HepG2 (cell line): Measurements from ENCODE around the gene PDLIM7. TPM values are rescaled to one million over a fixed set of nuclear protein-coding genes. Genes with fewer than 3 reads are reported as not detected.

Source experiments
- AHDC1 ChIP-seq: sonication (generic); formaldehyde crosslinking; IDR thresholded peaks from 2 replicates; pipeline ENCODE4 v1.5.1; 2020; ENCODE audit warnings: mild to moderate bottlenecking, missing genetic modification reagents, borderline replicate concordance
- HCFC1 ChIP-seq: fragments of 150-350 bp; IDR thresholded peaks from 2 replicates; pipeline ENCODE4 v1.6.1; 2014; ENCODE audit warnings: low read depth, low read length
- HDAC1 ChIP-seq: sonication (generic); formaldehyde crosslinking; IDR thresholded peaks from 2 replicates; pipeline ENCODE4 v1.5.1; 2020; ENCODE audit warnings: mild to moderate bottlenecking, missing genetic modification reagents
- KLF9 ChIP-seq: IDR thresholded peaks from 2 replicates; pipeline ENCODE4 v1.6.1; 2016; ENCODE audit warnings: low read depth
- LCORL ChIP-seq, 2 experiments: fragments of 450-650 bp in 1 of 2; sonication (generic) in 1 of 2; formaldehyde crosslinking in 1 of 2; IDR thresholded peaks; 2 replicates each; pipeline versions ENCODE4 v1.5.0 to v1.6.1; 2017 to 2020; ENCODE audit warnings: antibody characterized with exemption in 1 of 2, missing genetic modification reagents in 1 of 2
- NAIF1 ChIP-seq: sonication (generic); formaldehyde crosslinking; IDR thresholded peaks from 2 replicates; pipeline ENCODE4 v1.5.0; 2020; ENCODE audit warnings: mild to moderate bottlenecking, missing genetic modification reagents, borderline replicate concordance
- PLSCR1 ChIP-seq: sonication (generic); formaldehyde crosslinking; IDR thresholded peaks from 2 replicates; pipeline ENCODE4 v1.5.0; 2020; ENCODE audit warnings: missing genetic modification reagents, mild to moderate bottlenecking, borderline replicate concordance
- RELA ChIP-seq: sonication (generic); formaldehyde crosslinking; IDR thresholded peaks from 2 replicates; pipeline ENCODE4 v1.4.0; 2020; ENCODE audit warnings: missing genetic modification reagents
- RNF2 ChIP-seq: fragments of 450-650 bp; conservative IDR thresholded peaks from 2 replicates; pipeline ENCODE4 v1.6.1; 2016; ENCODE audit warnings: low read depth
- SAFB2 ChIP-seq: sonication (generic); formaldehyde crosslinking; IDR thresholded peaks from 2 replicates; pipeline ENCODE4 v1.5.1; 2020; ENCODE audit warnings: missing genetic modification reagents, low read depth, mild to moderate bottlenecking, borderline replicate concordance
- THRA ChIP-seq: sonication (generic); formaldehyde crosslinking; IDR thresholded peaks from 2 replicates; pipeline ENCODE4 v1.4.0; 2020; ENCODE audit warnings: missing genetic modification reagents, borderline replicate concordance
- ZBTB39 ChIP-seq: sonication (generic); formaldehyde crosslinking; IDR thresholded peaks from 2 replicates; pipeline ENCODE4 v1.5.0; 2020; ENCODE audit warnings: missing genetic modification reagents
- ZFP90 ChIP-seq: sonication (generic); formaldehyde crosslinking; IDR thresholded peaks from 2 replicates; pipeline ENCODE4 v1.8.0; 2022; ENCODE audit warnings: missing genetic modification reagents, mild to moderate bottlenecking, inconsistent platforms, borderline replicate concordance
- ZNF20 ChIP-seq: sonication (generic); formaldehyde crosslinking; IDR thresholded peaks from 2 replicates; pipeline ENCODE4 v1.4.0; 2020; ENCODE audit warnings: mild to moderate bottlenecking, moderate library complexity, missing genetic modification reagents
- ZNF550 ChIP-seq: sonication (generic); formaldehyde crosslinking; IDR thresholded peaks from 2 replicates; pipeline ENCODE4 v1.4.0; 2020; ENCODE audit warnings: mild to moderate bottlenecking, missing genetic modification reagents, borderline replicate concordance
- ZNF557 ChIP-seq: sonication (generic); formaldehyde crosslinking; IDR thresholded peaks from 2 replicates; pipeline ENCODE4 v1.4.0; 2020; ENCODE audit warnings: missing genetic modification reagents
- ZNF576 ChIP-seq: sonication (generic); formaldehyde crosslinking; IDR thresholded peaks from 2 replicates; pipeline ENCODE4 v1.4.0; 2020; ENCODE audit warnings: mild to moderate bottlenecking, missing genetic modification reagents
- ZNF746 ChIP-seq: sonication (generic); formaldehyde crosslinking; IDR thresholded peaks from 2 replicates; pipeline ENCODE4 v1.8.0; 2022; ENCODE audit warnings: mild to moderate bottlenecking, missing genetic modification reagents
- ZSCAN29 ChIP-seq: sonication (generic); formaldehyde crosslinking; conservative IDR thresholded peaks from 2 replicates; pipeline ENCODE4 v1.4.0; 2020; ENCODE audit warnings: mild to moderate bottlenecking, missing genetic modification reagents
- polyA plus RNA-seq, 8 experiments: library from polyadenylated mRNA; depleted of rRNA in 3 of 8; stranded (reverse) in 7 of 8; unstranded in 1 of 8; fragments of >200 nt; fragmentation: Illumina TruSeq in 4 of 8; extraction: Trizol in 4 of 8; gene quantifications; 2 replicates each; pipeline versions ENCODE4 v1.2.1 to v1.2.3, GENCODE V29; 2011 to 2016; ENCODE audit warnings: low read depth in 4 of 8, missing spikeins in 1 of 8, mixed read lengths in 1 of 8; ENCODE audit not compliant: insufficient read depth in 1 of 8
- total RNA-seq, 5 experiments: library from RNA; depleted of rRNA; stranded (reverse); fragments of >200 nt; fragmentation: Illumina TruSeq; extraction: Trizol; gene quantifications; 2 replicates each; pipeline ENCODE4 v1.2.3, GENCODE V29; 2016; ENCODE audit warnings: low read depth in 1 of 5

Gene PDLIM7
- total and polyA plus RNA-seq, 2 of the 13 experiments (the other 11 are each of a cell fraction or from before 2014, with no cell fraction given) = 21.1 to 31.3 TPM

GRCh38 chr5:177497292-177498012, at the start of gene PDLIM7 (continued):
- TF ChIP-seq AHDC1 (CRISPR knock-in tag) (no peak), PLSCR1 (no peak), NAIF1 (CRISPR knock-in tag) (no peak), KLF9 (CRISPR knock-in tag) (peak; percentile 86; the same call in 1 of the 2 replicates), ZSCAN29 (no peak), HCFC1 (no peak), ZNF576 (no peak), ZBTB39 (CRISPR knock-in tag) (no peak), SAFB2 (no peak; the same call in 1 of the 2 replicates), RNF2 (no peak), ZNF746 (no peak), ZNF557 (CRISPR knock-in tag) (no peak), ZNF20 (CRISPR knock-in tag) (no peak), RELA (CRISPR knock-in tag) (no peak; the same call in 1 of the 2 replicates), ZNF550 (CRISPR knock-in tag) (no peak), HDAC1 (CRISPR knock-in tag) (peak; percentile 80), LCORL (IDR thresholded peaks at IDR 0.05) (no peak), LCORL (CRISPR knock-in tag; IDR thresholded peaks at IDR 0.05) (peak; percentile 66), THRA (CRISPR knock-in tag) (no peak), ZFP90 (peak; percentile 69; the same call in 1 of the 2 replicates)
